HepG2 (cell line): ENCODE data around the gene MB21D2. TPM values are rescaled to one million over a fixed set of nuclear protein-coding genes. Genes with fewer than 3 reads are reported as not detected.

Source experiments
- ATAC-seq: fragments of 200-7000 bp; cut with Tn5 transposase; 3 replicates; pipeline ENCODE4 v1.9.1; 2020; ENCODE audit warnings: mild to moderate bottlenecking, moderate library complexity
- BruUV-seq: library from RNA; stranded (reverse); fragments of 400-500 nt; replicated peaks from 2 replicates; lab custom pipeline; 2021; lab: Mats Ljungman, UMichigan
- CTCF ChIA-PET: fragments of 300-600 bp; formaldehyde crosslinking; extraction: SDS; loops from one replicate; lab custom pipeline; 2021; ENCODE audit warnings: low total read pairs, inconsistent platforms, low intra/inter-chr PET ratio; lab: Yijun Ruan, JAX
- POLR2A ChIA-PET: fragments of 350-600 bp; sonication (Branson Sonifier 250); formaldehyde crosslinking; loops from one replicate; lab custom pipeline; 2020; ENCODE audit warnings: antibody characterized with exemption, inconsistent platforms; lab: Yijun Ruan, JAX
- DNase-seq: peaks from one replicate; pipeline ENCODE4 v3.0.0-alpha.2; 2015; ENCODE audit warnings: low spot score
- FAIRE-seq: peaks from 3 replicates; lab custom pipeline; 2011; peaks lifted over from hg19 to GRCh38; lab: Jason Lieb, UNC
- H2AFZ ChIP-seq: one replicate; pipeline ENCODE4 v1.6.1; 2011; ENCODE audit warnings: low read length, inconsistent platforms
- H3K27ac ChIP-seq: fragments of 300-600 bp; 3 replicates; pipeline ENCODE4 v1.8.0; 2011; ENCODE audit warnings: mixed run types, mild to moderate bottlenecking, mixed read lengths, low read length, inconsistent platforms; ENCODE audit not compliant: insufficient read depth; ENCODE audit errors: extremely low read length
- H3K27me3 ChIP-seq, 2 experiments: fragments of 200-600 bp in 1 of 2; 2 replicates in 1 of 2; 3 replicates in 1 of 2; pipeline versions ENCODE4 v1.6.0 to v1.8.0; 2011; ENCODE audit warnings: low read length in 2 of 2, mild to moderate bottlenecking in 2 of 2, moderate library complexity in 2 of 2, inconsistent platforms in 1 of 2; ENCODE audit not compliant: insufficient read depth in 2 of 2, control insufficient read depth in 1 of 2
- H3K36me3 ChIP-seq, 2 experiments: fragments of 200-600 bp in 1 of 2; replicated peaks in 1 of 2; 2 replicates in 1 of 2; 3 replicates in 1 of 2; pipeline versions ENCODE4 v1.5.1 to v1.8.0; 2011; ENCODE audit warnings: low read length in 2 of 2, inconsistent platforms in 1 of 2; ENCODE audit not compliant: insufficient read depth in 2 of 2, control insufficient read depth in 1 of 2
- H3K4me1 ChIP-seq: 2 replicates; pipeline ENCODE4 v1.5.1; 2012; ENCODE audit warnings: low read length, inconsistent platforms; ENCODE audit not compliant: insufficient read depth
- H3K4me2 ChIP-seq: 2 replicates; pipeline ENCODE4 v1.6.0; 2011; ENCODE audit warnings: low read depth, low read length, inconsistent platforms
- H3K4me3 ChIP-seq, 3 experiments: fragments of 200-600 bp in 1 of 3; sonication (generic), shearing (Covaris generic) in 1 of 3; replicated peaks in 1 of 3; 2 replicates each; pipeline ENCODE4 v1.5.1; 2011 to 2016; ENCODE audit warnings: low read length in 3 of 3, inconsistent platforms in 2 of 3, low read depth in 2 of 3, mild to moderate bottlenecking in 2 of 3, control low read depth in 1 of 3, mixed read lengths in 1 of 3; ENCODE audit not compliant: insufficient read depth in 1 of 3
- H3K79me2 ChIP-seq: one replicate; pipeline ENCODE4 v1.6.1; 2011; ENCODE audit warnings: low read length, inconsistent platforms; ENCODE audit not compliant: insufficient read depth
- H3K9ac ChIP-seq: 2 replicates; pipeline ENCODE4 v1.6.0; 2011; ENCODE audit warnings: mild to moderate bottlenecking, low read depth, low read length, inconsistent platforms; ENCODE audit not compliant: insufficient read depth
- H3K9me3 ChIP-seq: 2 replicates; pipeline ENCODE4 v1.5.1; 2012; ENCODE audit warnings: mild to moderate bottlenecking, low read length
- H4K20me1 ChIP-seq: 2 replicates; pipeline ENCODE4 v1.6.0; 2011; ENCODE audit warnings: inconsistent platforms, mild to moderate bottlenecking, low read length, moderate library complexity; ENCODE audit not compliant: insufficient read depth
- MIER3 ChIP-seq: IDR thresholded peaks from 2 replicates; pipeline ENCODE4 v1.6.1; 2016; ENCODE audit warnings: missing compliant biosample characterization, borderline replicate concordance
- U2AF1 ChIP-seq: fragments of 200-400 bp; formaldehyde crosslinking; optimal IDR thresholded peaks from 2 replicates; pipeline ENCODE3; 2017; ENCODE audit warnings: mild to moderate bottlenecking, low read depth, low read length
- ZNF12 ChIP-seq: sonication (generic); formaldehyde crosslinking; IDR thresholded peaks from 2 replicates; pipeline ENCODE4 v1.5.0; 2020; ENCODE audit warnings: missing genetic modification reagents
- WGBS: methylation state at CpG from one replicate; pipeline ENCODE4 v1.1.6; 2017; ENCODE audit warnings: low lambda C conversion rate; 5-methylcytosine and 5-hydroxymethylcytosine counted together
- in situ Hi-C: cut with HindIII; loops from 2 replicates; pipeline ENCODE4 v1.10.0; 2017; ENCODE audit warnings: low pct_unique_long_range_greater_than_20kb; ENCODE audit not compliant: extremely low pct_ligation_motif_present
- intact Hi-C: fragments of 100-400 bp; cut with micrococcal nuclease; formaldehyde crosslinking; loops from one replicate; pipeline ENCODE4 v1.10.0; 2022; ENCODE audit not compliant: unreplicated experiment
- polyA plus RNA-seq, 8 experiments: library from polyadenylated mRNA; depleted of rRNA in 3 of 8; stranded (reverse) in 7 of 8; unstranded in 1 of 8; fragments of >200 nt; fragmentation: Illumina TruSeq in 4 of 8; extraction: Trizol in 4 of 8; gene quantifications; 2 replicates each; pipeline versions ENCODE4 v1.2.1 to v1.2.3, GENCODE V29; 2011 to 2016; ENCODE audit warnings: low read depth in 4 of 8, missing spikeins in 1 of 8, mixed read lengths in 1 of 8; ENCODE audit not compliant: insufficient read depth in 1 of 8
- total RNA-seq, 5 experiments: library from RNA; depleted of rRNA; stranded (reverse); fragments of >200 nt; fragmentation: Illumina TruSeq; extraction: Trizol; gene quantifications; 2 replicates each; pipeline ENCODE4 v1.2.3, GENCODE V29; 2016; ENCODE audit warnings: low read depth in 1 of 5
- TF ChIP-seq, protein P1 (sequence below), 2 experiments: sonication (generic) in 1 of 2; formaldehyde crosslinking in 1 of 2; IDR thresholded peaks; 2 replicates each; pipeline versions ENCODE4 v1.6.1 to v1.9.0; 2014 to 2022; ENCODE audit warnings: antibody characterized with exemption in 1 of 2, borderline replicate concordance in 1 of 2, inconsistent platforms in 1 of 2, low read depth in 1 of 2, missing genetic modification reagents in 1 of 2

The MB21D2 gene
- total and polyA plus RNA-seq, 2 of the 13 experiments (the other 11 are each of a cell fraction or from before 2014, with no cell fraction given): 0.90 to 1.6 TPM

DNA sequence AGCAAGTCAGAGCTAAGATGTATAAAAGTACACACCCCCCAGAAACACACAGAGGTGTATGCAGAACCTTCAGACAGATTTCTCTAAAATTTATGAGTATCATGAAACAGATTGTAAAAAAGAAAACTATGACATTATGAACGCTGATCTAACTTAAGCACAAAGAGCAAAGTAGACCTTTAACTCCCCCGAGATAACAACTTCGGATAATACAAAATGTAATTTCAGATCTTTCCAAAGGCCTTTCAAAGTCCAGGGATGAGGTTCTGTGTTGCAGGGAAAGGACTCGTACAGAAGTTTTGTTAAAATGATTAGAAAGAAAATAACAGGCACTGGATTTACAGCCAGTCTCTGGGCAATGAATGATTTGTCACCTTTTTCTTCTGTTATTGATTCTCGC is 97.5 kb downstream of the MB21D2 start:
- no peak overlapping the region for H3K9ac ChIP-seq
- H3K79me2 ChIP-seq: no peaks in the 10 kb centered on the region
- H3K27ac ChIP-seq: no peak overlapping the region
- peaks cover 2% of the 10 kb centered on the region; the same call in 1 of the 2 replicates for H3K4me1 ChIP-seq
- 24% methylated on average over 5 of the region's 5 CpGs for WGBS
- no peak overlapping the region for H2AFZ ChIP-seq
- FAIRE-seq (no peak), ATAC-seq (no peak), DNase-seq (no peak)
- H3K9me3 ChIP-seq: no peaks in the 10 kb centered on the region
- no peak overlapping the region for H3K4me2 ChIP-seq
- H3K4me3 ChIP-seq: no peak overlapping the region
- ChIA-PET CTCF (no interaction called here), POLR2A (no interaction called here)
- no TSS peak for BruUV-seq
- no peak for TF ChIP-seq ZNF12 (CRISPR knock-in tag)
- TF ChIP-seq U2AF1: no peak
- no peak for TF ChIP-seq MIER3 (CRISPR knock-in tag)
- TF ChIP-seq, protein P1, sequence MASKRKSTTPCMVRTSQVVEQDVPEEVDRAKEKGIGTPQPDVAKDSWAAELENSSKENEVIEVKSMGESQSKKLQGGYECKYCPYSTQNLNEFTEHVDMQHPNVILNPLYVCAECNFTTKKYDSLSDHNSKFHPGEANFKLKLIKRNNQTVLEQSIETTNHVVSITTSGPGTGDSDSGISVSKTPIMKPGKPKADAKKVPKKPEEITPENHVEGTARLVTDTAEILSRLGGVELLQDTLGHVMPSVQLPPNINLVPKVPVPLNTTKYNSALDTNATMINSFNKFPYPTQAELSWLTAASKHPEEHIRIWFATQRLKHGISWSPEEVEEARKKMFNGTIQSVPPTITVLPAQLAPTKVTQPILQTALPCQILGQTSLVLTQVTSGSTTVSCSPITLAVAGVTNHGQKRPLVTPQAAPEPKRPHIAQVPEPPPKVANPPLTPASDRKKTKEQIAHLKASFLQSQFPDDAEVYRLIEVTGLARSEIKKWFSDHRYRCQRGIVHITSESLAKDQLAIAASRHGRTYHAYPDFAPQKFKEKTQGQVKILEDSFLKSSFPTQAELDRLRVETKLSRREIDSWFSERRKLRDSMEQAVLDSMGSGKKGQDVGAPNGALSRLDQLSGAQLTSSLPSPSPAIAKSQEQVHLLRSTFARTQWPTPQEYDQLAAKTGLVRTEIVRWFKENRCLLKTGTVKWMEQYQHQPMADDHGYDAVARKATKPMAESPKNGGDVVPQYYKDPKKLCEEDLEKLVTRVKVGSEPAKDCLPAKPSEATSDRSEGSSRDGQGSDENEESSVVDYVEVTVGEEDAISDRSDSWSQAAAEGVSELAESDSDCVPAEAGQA (IDR thresholded peaks at IDR 0.05; ENCODE audit: low read depth): no peak
- TF ChIP-seq, protein P1 (CRISPR knock-in tag; IDR thresholded peaks at IDR 0.05; ENCODE audit: borderline replicate concordance): no peak
- no peaks in the 10 kb centered on the region for H3K27me3 ChIP-seq
- H3K36me3 ChIP-seq: no peaks in the 10 kb centered on the region
- no peaks in the 10 kb centered on the region for H4K20me1 ChIP-seq
- intact Hi-C loops: no loop called here
- in situ Hi-C loops: loop anchor here (25.0 kb wide), 1 partner anchor 642 kb away; no protein-coding TSS in a partner anchor
